Panc1 (cell line): ENCODE measurements around the gene RAP2B. TPM values are rescaled to one million over a fixed set of nuclear protein-coding genes. Genes with fewer than 3 reads are reported as not detected.

Experiments
- ATAC-seq: fragments of 200-7000 bp; cut with Tn5 transposase; 2 replicates; pipeline ENCODE4 v1.9.1; 2020; ENCODE audit warnings: mild to moderate bottlenecking, moderate library complexity
- BruUV-seq: library from RNA; stranded (reverse); fragments of 400-500 nt; replicated peaks from 2 replicates; lab custom pipeline; 2021; lab: Mats Ljungman, UMichigan
- CTCF ChIA-PET: fragments of 300-600 bp; sonication (Branson Sonifier 250); formaldehyde crosslinking; loops from one replicate; lab custom pipeline; 2022; ENCODE audit warnings: antibody characterized with exemption; lab: Charles Lee
- POLR2A ChIA-PET: fragments of 300-600 bp; sonication (Branson Sonifier 250); formaldehyde crosslinking; loops from one replicate; lab custom pipeline; 2022; ENCODE audit warnings: antibody characterized with exemption; lab: Charles Lee
- DNase-seq: peaks from one replicate; pipeline ENCODE4 v3.0.0-alpha.2; 2010; ENCODE audit warnings: low read depth, low spot score
- H3K27ac ChIP-seq: 2 replicates; pipeline ENCODE4 v1.5.1; 2011; ENCODE audit warnings: mild to moderate bottlenecking, low read length, inconsistent platforms
- H3K27me3 ChIP-seq: fragments of 200-500 bp; sonication (Bioruptor generic); 2 replicates; pipeline ENCODE4 v1.6.0; 2014; ENCODE audit warnings: low read length, inconsistent platforms; ENCODE audit not compliant: control insufficient read depth, insufficient read depth
- H3K36me3 ChIP-seq: fragments of 200-500 bp; sonication (Bioruptor generic); 2 replicates; pipeline ENCODE4 v1.5.1; 2014; ENCODE audit warnings: inconsistent platforms, mild to moderate bottlenecking, low read length, moderate library complexity; ENCODE audit not compliant: control insufficient read depth, insufficient read depth
- H3K4me1 ChIP-seq: 2 replicates; pipeline ENCODE4 v1.5.1; 2011; ENCODE audit warnings: inconsistent platforms, mild to moderate bottlenecking, low read length, moderate library complexity; ENCODE audit not compliant: control insufficient read depth, insufficient read depth
- H3K4me3 ChIP-seq, 2 experiments: 2 replicates each; pipeline ENCODE4 v1.5.1; 2011 to 2012; ENCODE audit warnings: low read depth in 2 of 2, low read length in 2 of 2, mild to moderate bottlenecking in 2 of 2, inconsistent platforms in 1 of 2, moderate library complexity in 1 of 2
- H3K9me3 ChIP-seq: fragments of 200-500 bp; sonication (Bioruptor generic); 2 replicates; pipeline ENCODE4 v1.5.1; 2014; ENCODE audit warnings: low read depth, mild to moderate bottlenecking, inconsistent platforms, low read length, moderate library complexity; ENCODE audit not compliant: control insufficient read depth, insufficient read depth
- POLR2AphosphoS5 ChIP-seq: IDR thresholded peaks from 2 replicates; pipeline ENCODE4 v1.6.1; 2012; ENCODE audit warnings: mild to moderate bottlenecking, low read depth, low read length, moderate library complexity
- REST ChIP-seq, 2 experiments: IDR thresholded peaks; 2 replicates each; pipeline ENCODE4 v1.6.1; 2011 to 2012; ENCODE audit warnings: low read depth in 2 of 2, control low read depth in 1 of 2, low read length in 1 of 2, mild to moderate bottlenecking in 1 of 2, moderate library complexity in 1 of 2; ENCODE audit not compliant: insufficient read depth in 1 of 2
- SIN3A ChIP-seq: IDR thresholded peaks from 2 replicates; pipeline ENCODE4 v1.6.1; 2012; ENCODE audit warnings: low read depth, mild to moderate bottlenecking, low read length, moderate library complexity, borderline replicate concordance; ENCODE audit not compliant: insufficient read depth
- TCF7L2 ChIP-seq: IDR thresholded peaks from 2 replicates; pipeline ENCODE4 v1.6.1; 2011; ENCODE audit warnings: mild to moderate bottlenecking, low read depth, low read length, inconsistent platforms
- in situ Hi-C: cut with HindIII; loops from 2 replicates; pipeline ENCODE4 v1.10.0; 2016; ENCODE audit warnings: low sequenced_read_pairs, low pct_unique_long_range_greater_than_20kb
- intact Hi-C: fragments of 100-400 bp; cut with micrococcal nuclease; formaldehyde crosslinking; loops from one replicate; pipeline ENCODE4 v1.10.0; 2022; ENCODE audit not compliant: unreplicated experiment
- total RNA-seq: library from RNA; stranded (reverse); gene quantifications from one replicate; pipeline ENCODE4 v1.2.1, GENCODE V29; 2021; ENCODE audit not compliant: unreplicated experiment
- TF ChIP-seq, protein P1 (sequence below): fragments of 450-650 bp; IDR thresholded peaks from 2 replicates; pipeline ENCODE4 v1.5.1; 2017; ENCODE audit warnings: mild to moderate bottlenecking

Gene RAP2B
- total RNA-seq, 1 experiment from 2014 or later = 14.7 TPM

DNA sequence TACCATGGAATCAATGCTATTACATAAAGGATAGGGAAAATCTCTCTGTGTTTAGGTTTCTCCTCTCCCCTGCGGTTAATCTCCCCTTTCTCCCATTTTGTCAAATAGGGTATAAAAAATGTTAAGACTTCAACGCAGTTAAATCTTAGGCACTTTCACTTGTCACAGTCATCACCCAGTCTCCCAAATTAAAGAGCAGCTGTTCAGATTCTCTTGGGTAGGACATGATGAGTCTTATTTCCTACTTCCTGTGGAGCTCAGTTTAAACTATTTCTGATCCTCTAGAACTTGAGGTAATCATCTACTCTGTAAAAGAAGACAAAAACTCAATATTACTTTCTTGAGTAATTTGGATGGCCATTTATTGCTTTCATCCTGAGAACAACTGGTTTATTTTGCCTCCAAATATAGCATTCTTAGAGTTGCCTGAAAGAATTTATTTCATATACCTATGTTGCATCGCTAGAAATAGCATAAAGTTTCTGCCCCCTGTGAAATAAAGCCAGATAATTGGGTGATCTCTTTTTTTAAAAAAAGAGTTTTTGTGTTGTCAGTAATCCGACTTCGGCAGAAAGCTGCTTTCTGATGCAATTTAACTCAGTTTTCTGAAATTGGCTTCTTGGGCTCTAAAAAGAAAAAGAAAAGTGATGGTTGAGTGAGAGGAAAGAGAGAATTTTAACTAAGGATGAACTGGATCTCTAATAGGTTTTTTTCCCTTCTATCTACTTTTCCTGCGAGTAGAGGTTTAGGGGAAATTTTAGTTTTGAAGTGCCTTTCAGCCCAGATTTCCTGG, 20.7 kb downstream of the RAP2B start:
- in situ Hi-C loops (no loop called here), intact Hi-C loops (no loop called here)
- H3K27ac ChIP-seq = no peak overlapping the region
- no peaks in the 10 kb centered on the region for H3K9me3 ChIP-seq
- no TSS peak for BruUV-seq
- ATAC-seq (no peak), DNase-seq (no peak)
- ChIA-PET POLR2A (no interaction called here), CTCF (no interaction called here)
- H3K4me3 ChIP-seq = no peak overlapping the region
- no peaks in the 10 kb centered on the region for H3K27me3 ChIP-seq
- no peaks in the 10 kb centered on the region for H3K36me3 ChIP-seq
- no peaks in the 10 kb centered on the region for H3K4me1 ChIP-seq
- TF ChIP-seq, protein P1, sequence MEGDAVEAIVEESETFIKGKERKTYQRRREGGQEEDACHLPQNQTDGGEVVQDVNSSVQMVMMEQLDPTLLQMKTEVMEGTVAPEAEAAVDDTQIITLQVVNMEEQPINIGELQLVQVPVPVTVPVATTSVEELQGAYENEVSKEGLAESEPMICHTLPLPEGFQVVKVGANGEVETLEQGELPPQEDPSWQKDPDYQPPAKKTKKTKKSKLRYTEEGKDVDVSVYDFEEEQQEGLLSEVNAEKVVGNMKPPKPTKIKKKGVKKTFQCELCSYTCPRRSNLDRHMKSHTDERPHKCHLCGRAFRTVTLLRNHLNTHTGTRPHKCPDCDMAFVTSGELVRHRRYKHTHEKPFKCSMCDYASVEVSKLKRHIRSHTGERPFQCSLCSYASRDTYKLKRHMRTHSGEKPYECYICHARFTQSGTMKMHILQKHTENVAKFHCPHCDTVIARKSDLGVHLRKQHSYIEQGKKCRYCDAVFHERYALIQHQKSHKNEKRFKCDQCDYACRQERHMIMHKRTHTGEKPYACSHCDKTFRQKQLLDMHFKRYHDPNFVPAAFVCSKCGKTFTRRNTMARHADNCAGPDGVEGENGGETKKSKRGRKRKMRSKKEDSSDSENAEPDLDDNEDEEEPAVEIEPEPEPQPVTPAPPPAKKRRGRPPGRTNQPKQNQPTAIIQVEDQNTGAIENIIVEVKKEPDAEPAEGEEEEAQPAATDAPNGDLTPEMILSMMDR = no peak
- TF ChIP-seq SIN3A (no peak), TCF7L2 (no peak), POLR2AphosphoS5 (no peak), REST (IDR thresholded peaks at IDR 0.05; ENCODE audit: insufficient read depth in 1 of 2, low read depth in 2 of 2, low read length in 1 of 2) (no peak)

- BruUV-seq = no TSS peak
- H3K4me1 ChIP-seq = no peaks in the 10 kb centered on the region
- no peaks in the 10 kb centered on the region for H3K36me3 ChIP-seq
- in situ Hi-C loops = no loop called here
- H3K27me3 ChIP-seq = no peaks in the 10 kb centered on the region
- ATAC-seq = no peak
- no peaks in the 10 kb centered on the region for H3K9me3 ChIP-seq
- H3K27ac ChIP-seq = no peak overlapping the region
- TF ChIP-seq POLR2AphosphoS5 (no peak), REST (IDR thresholded peaks at IDR 0.05; ENCODE audit: insufficient read depth in 1 of 2, low read depth in 2 of 2, low read length in 1 of 2) (no peak), SIN3A (no peak), TCF7L2 (no peak)
- TF ChIP-seq, protein P1 = no peak
- ChIA-PET POLR2A (no interaction called here), CTCF (no interaction called here)
- no peak for DNase-seq
- intact Hi-C loops = no loop called here
- H3K4me3 ChIP-seq = no peak overlapping the region
These were observed 28.9 kb downstream of the RAP2B start for GRCh38 chr3:153190923-153191322.
